Measurements from ENCODE around the gene ATRX. TPM values are rescaled to one million over a fixed set of nuclear protein-coding genes. Genes with fewer than 3 reads are reported as not detected.
"Not testable (repeated sequence)": the region's sequence is repeated elsewhere in the genome, so short reads cannot be mapped to it uniquely, and the experiment has no call there.

Gene ATRX
- total RNA-seq, 1 experiment from 2014 or later, result 17.1 TPM

GRCh38 chrX:77668391-77669237 lies 117.4 kb downstream of the ATRX start:
- peaks cover 4% of the 10 kb centered on the region; the same call in 1 of the 2 replicates for H3K36me3 ChIP-seq
- H3K9me3 ChIP-seq, result no peaks in the 10 kb centered on the region
- no peak overlapping the region for H3K4me3 ChIP-seq
- H3K27me3 ChIP-seq, result no peaks in the 10 kb centered on the region
- no peak for DNase-seq

DNA sequence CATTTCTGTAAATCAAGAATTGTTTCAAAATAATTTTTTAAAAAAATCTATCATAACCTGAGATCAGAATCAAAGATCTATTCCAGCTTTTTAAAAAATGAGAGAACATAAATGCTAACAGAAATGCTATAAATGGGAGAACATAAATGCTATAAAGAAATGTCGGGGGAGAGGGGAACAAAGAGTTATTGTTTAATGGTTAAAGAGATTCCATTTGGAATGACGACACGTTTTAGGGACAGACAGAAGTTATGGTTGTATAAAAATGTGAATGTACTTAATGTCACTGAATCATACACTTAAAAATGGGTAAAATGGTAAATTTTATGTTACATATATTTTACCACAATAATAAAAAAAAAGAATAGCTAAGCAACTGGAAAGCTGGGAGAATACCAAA lies 127.1 kb downstream of the ATRX start:
- no peak overlapping the region for H3K4me3 ChIP-seq
- DNase-seq, result no peak
- no peaks in the 10 kb centered on the region for H3K9me3 ChIP-seq
- H3K27me3 ChIP-seq, result no peaks in the 10 kb centered on the region
- peaks cover 6% of the 10 kb centered on the region for H3K36me3 ChIP-seq

GRCh38 chrX:77652095-77652494 lies 133.9 kb downstream of the ATRX start:
- no peak for DNase-seq
- Histone ChIP-seq H3K4me3 (no peak overlapping the region), H3K27me3 (no peaks in the 10 kb centered on the region), H3K9me3 (no peaks in the 10 kb centered on the region), H3K36me3 (peaks cover 23% of the 10 kb centered on the region)

- peaks cover 8% of the 10 kb centered on the region for H3K36me3 ChIP-seq
- DNase-seq, result no peak
- no peaks in the 10 kb centered on the region for H3K9me3 ChIP-seq
- H3K4me3 ChIP-seq, result no peak overlapping the region
- H3K27me3 ChIP-seq, result no peaks in the 10 kb centered on the region
Measured at GRCh38 chrX:77640702-77641101, 145.3 kb downstream of the ATRX start.

GRCh38 chrX:77639820-77640219 lies 146.2 kb downstream of the ATRX start:
- H3K27me3 ChIP-seq, result no peaks in the 10 kb centered on the region
- DNase-seq, result no peak
- no peak overlapping the region for H3K4me3 ChIP-seq

GRCh38 chrX:77638397-77638796 lies 147.6 kb downstream of the ATRX start:
- Histone ChIP-seq H3K4me3 (no peak overlapping the region), H3K27me3 (no peaks in the 10 kb centered on the region), H3K9me3 (no peaks in the 10 kb centered on the region), H3K36me3 (no peaks in the 10 kb centered on the region; the same call in none of the 2 replicates)
- no peak for DNase-seq

More at GRCh38 chrX:77639820-77640219, 146.2 kb downstream of the ATRX start:
- peaks cover 2% of the 10 kb centered on the region for H3K36me3 ChIP-seq
- no peaks in the 10 kb centered on the region for H3K9me3 ChIP-seq

- Histone ChIP-seq H3K9me3 (no peaks in the 10 kb centered on the region), H3K36me3 (peaks cover 3% of the 10 kb centered on the region), H3K27me3 (no peaks in the 10 kb centered on the region), H3K4me3 (no peak overlapping the region)
- DNase-seq, result no peak
Measured at GRCh38 chrX:77635373-77635772, 150.6 kb downstream of the ATRX start.

DNA sequence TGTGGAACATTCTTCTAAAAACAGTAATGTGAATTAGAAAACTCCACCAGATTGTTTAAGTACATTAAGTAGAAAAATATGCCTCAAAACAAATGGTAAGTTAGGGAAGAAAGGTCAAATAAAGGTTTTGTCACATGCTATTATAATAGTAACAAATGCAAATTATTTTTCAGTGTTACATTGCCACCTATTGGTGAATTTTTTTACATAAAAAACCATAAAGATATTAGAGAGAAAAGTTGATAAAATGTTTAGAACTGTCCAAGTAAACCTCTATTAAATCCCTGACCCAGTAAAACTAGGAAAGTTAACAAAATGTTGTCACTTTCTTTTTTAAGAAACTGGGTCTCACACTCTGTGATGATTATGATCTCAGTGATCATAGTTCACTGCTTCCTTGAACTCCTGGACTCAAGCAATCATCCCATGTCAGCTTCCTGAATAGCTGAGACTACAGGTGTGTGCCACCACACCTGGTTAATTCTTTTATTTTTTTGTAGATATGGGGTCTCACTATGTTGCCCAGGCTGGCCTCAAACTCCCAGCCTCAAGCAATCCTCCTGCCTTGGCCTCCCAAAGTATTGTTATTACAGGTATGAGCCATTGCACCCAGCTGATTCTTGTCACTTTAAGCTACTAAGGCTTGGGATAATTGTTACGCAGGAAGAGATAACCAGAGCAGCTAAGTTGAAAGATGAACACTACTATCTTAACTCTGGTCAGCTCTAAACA lies 157.6 kb downstream of the ATRX start:
- no peak for DNase-seq
- peaks cover 3% of the 10 kb centered on the region for H3K36me3 ChIP-seq
- no peaks in the 10 kb centered on the region for H3K27me3 ChIP-seq
- no peaks in the 10 kb centered on the region for H3K9me3 ChIP-seq
- no peak overlapping the region for H3K4me3 ChIP-seq

- peaks cover 4% of the 10 kb centered on the region; the same call in 1 of the 2 replicates for H3K36me3 ChIP-seq
- no peaks in the 10 kb centered on the region for H3K27me3 ChIP-seq
- H3K4me3 ChIP-seq, result no peak overlapping the region
- H3K9me3 ChIP-seq, result no peaks in the 10 kb centered on the region
- DNase-seq, result no peak
Measured at GRCh38 chrX:77622672-77623071, 163.3 kb downstream of the ATRX start.

- H3K9me3 ChIP-seq, result no peaks in the 10 kb centered on the region
- DNase-seq, result no peak
Measured at GRCh38 chrX:77622233-77622632, 163.8 kb downstream of the ATRX start.

GRCh38 chrX:77621453-77621852 lies 164.6 kb downstream of the ATRX start:
- not testable (repeated sequence) for DNase-seq, H3K36me3 ChIP-seq, H3K27me3 ChIP-seq, H3K4me3 ChIP-seq, H3K9me3 ChIP-seq

More at GRCh38 chrX:77622233-77622632, 163.8 kb downstream of the ATRX start:
- H3K4me3 ChIP-seq, result no peak overlapping the region
- H3K36me3 ChIP-seq, result peaks cover 4% of the 10 kb centered on the region; the same call in 1 of the 2 replicates
- no peaks in the 10 kb centered on the region for H3K27me3 ChIP-seq

- no peaks in the 10 kb centered on the region for H3K9me3 ChIP-seq
- no peak for DNase-seq
- peaks cover 4% of the 10 kb centered on the region for H3K36me3 ChIP-seq
- no peak overlapping the region for H3K4me3 ChIP-seq
- H3K27me3 ChIP-seq, result no peaks in the 10 kb centered on the region
Measured at GRCh38 chrX:77617206-77617605, 168.8 kb downstream of the ATRX start.

GRCh38 chrX:77603635-77604336 lies 182.2 kb downstream of the ATRX start:
- DNase-seq, result no peak
- H3K27me3 ChIP-seq, result no peaks in the 10 kb centered on the region

GRCh38 chrX:77597511-77597910 lies 188.5 kb downstream of the ATRX start:
- H3K4me3 ChIP-seq, result no peak overlapping the region
- H3K27me3 ChIP-seq, result no peaks in the 10 kb centered on the region
- DNase-seq, result no peak
- H3K36me3 ChIP-seq, result no peaks in the 10 kb centered on the region
- no peaks in the 10 kb centered on the region for H3K9me3 ChIP-seq

More at GRCh38 chrX:77603635-77604336, 182.2 kb downstream of the ATRX start:
- no peaks in the 10 kb centered on the region for H3K9me3 ChIP-seq
- H3K36me3 ChIP-seq, result no peaks in the 10 kb centered on the region
- no peak overlapping the region for H3K4me3 ChIP-seq

DNA sequence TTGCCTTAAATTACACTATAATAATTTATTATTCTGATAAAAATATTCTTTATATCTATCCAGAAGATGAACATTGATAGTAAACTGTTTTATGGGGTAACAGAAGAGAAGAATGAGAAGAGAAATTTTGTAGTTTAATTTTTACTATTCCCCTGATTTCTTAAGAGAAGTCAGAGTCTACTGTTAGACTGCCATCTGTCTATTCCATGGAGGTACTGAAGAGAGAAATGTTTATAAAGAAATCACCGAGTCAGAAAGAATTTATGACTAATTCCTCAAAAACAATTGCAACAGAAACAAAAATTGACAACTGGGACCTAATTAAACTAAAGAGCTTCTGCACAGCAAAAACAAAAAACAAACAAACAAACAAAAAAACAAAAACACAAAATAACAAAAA lies 188.9 kb downstream of the ATRX start:
- Histone ChIP-seq H3K9me3 (no peaks in the 10 kb centered on the region), H3K27me3 (no peaks in the 10 kb centered on the region), H3K36me3 (no peaks in the 10 kb centered on the region), H3K4me3 (no peak overlapping the region)
- no peak for DNase-seq

DNA sequence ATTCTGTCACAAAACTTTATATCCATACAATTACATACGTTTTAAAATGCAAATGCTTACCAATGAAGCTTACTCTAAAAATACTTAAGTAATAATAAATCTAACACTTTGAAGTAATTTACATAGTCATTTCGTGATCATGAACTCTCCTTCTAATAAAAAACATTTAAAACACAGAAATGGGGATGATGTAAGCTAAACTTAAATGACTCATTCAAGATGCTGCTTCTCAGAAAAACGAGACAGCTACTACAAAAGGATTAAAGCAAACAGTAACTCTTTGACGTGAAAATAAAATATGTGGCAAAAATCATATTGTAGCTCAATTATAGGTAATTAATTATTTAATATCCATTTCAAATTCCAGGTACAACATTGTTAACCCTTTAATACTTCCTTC lies 190.2 kb downstream of the ATRX start:
- H3K4me3 ChIP-seq, result no peak overlapping the region
- H3K36me3 ChIP-seq, result no peaks in the 10 kb centered on the region
- no peaks in the 10 kb centered on the region for H3K27me3 ChIP-seq
- DNase-seq, result no peak
- H3K9me3 ChIP-seq, result no peaks in the 10 kb centered on the region

DNA sequence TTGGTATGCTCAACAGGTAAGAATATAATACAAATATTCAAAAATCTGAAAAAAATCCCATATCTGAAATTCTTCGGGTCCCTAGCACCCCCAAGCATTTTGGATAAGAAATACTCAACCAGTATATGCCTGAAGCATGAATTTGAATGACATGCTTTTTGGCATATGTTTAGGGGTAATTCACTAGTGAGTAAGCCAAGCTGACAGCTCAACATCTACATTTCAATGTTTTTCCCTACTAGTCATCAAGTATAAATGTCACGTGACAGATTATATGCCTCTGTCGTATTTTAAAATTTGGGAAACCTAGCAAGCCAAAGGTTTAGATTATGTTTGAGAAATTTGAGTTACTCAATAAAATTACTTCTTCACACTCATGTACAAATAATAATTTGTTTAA lies 213.7 kb downstream of the ATRX start:
- Histone ChIP-seq H3K27me3 (no peaks in the 10 kb centered on the region), H3K36me3 (peaks cover 4% of the 10 kb centered on the region; the same call in 1 of the 2 replicates)
- no peak for DNase-seq

More for the DNA sequence above, 213.7 kb downstream of the ATRX start:
- H3K4me3 ChIP-seq, result no peak overlapping the region
- H3K9me3 ChIP-seq, result no peaks in the 10 kb centered on the region
